ENCODE results near the gene TRMT6.

TRMT6 gene

GRCh38 chr20:5923493-5923892 is 26.8 kb downstream of the TRMT6 start:
- no peak overlapping the region for H3K4me3 ChIP-seq (ENCODE audit: low read depth in 1 of 2, low read length in 2 of 2)
- H3K27me3 ChIP-seq (ENCODE audit: low read depth, low read length), result no peaks in the 10 kb centered on the region
- H3K27ac ChIP-seq (ENCODE audit: low read length), result no peak overlapping the region

GRCh38 chr20:5920581-5920980 is 29.8 kb downstream of the TRMT6 start:
- Histone ChIP-seq H3K9me3 (ENCODE audit: control insufficient read depth in 1 of 2, low read length in 2 of 2) (no peaks in the 10 kb centered on the region), H3K27me3 (ENCODE audit: low read depth, low read length) (no peaks in the 10 kb centered on the region), H3K4me3 (ENCODE audit: low read depth in 1 of 2, low read length in 2 of 2) (no peak overlapping the region), H3K27ac (ENCODE audit: low read length) (no peak overlapping the region), H3K4me1 (ENCODE audit: control insufficient read depth in 1 of 2, insufficient read depth in 2 of 2, low read length in 2 of 2) (no peaks in the 10 kb centered on the region), H3K36me3 (ENCODE audit: control insufficient read depth in 1 of 2, insufficient read depth in 2 of 2, low read length in 2 of 2) (no peaks in the 10 kb centered on the region)

More at GRCh38 chr20:5923493-5923892, 26.8 kb downstream of the TRMT6 start:
- H3K9me3 ChIP-seq (ENCODE audit: control insufficient read depth in 1 of 2, low read length in 2 of 2), result no peaks in the 10 kb centered on the region
- H3K4me1 ChIP-seq (ENCODE audit: control insufficient read depth in 1 of 2, insufficient read depth in 2 of 2, low read length in 2 of 2), result no peaks in the 10 kb centered on the region
- no peaks in the 10 kb centered on the region for H3K36me3 ChIP-seq (ENCODE audit: control insufficient read depth in 1 of 2, insufficient read depth in 2 of 2, low read length in 2 of 2)

GRCh38 chr20:5919626-5920544 is 30.4 kb downstream of the TRMT6 start:
- Histone ChIP-seq H3K4me1 (ENCODE audit: control insufficient read depth in 1 of 2, insufficient read depth in 2 of 2, low read length in 2 of 2) (no peaks in the 10 kb centered on the region), H3K9me3 (ENCODE audit: control insufficient read depth in 1 of 2, low read length in 2 of 2) (no peaks in the 10 kb centered on the region), H3K4me3 (ENCODE audit: low read depth in 1 of 2, low read length in 2 of 2) (no peak overlapping the region), H3K36me3 (ENCODE audit: control insufficient read depth in 1 of 2, insufficient read depth in 2 of 2, low read length in 2 of 2) (no peaks in the 10 kb centered on the region), H3K27me3 (ENCODE audit: low read depth, low read length) (no peaks in the 10 kb centered on the region), H3K27ac (ENCODE audit: low read length) (no peak overlapping the region)

GRCh38 chr20:5918856-5919625 is 31.3 kb downstream of the TRMT6 start:
- H3K9me3 ChIP-seq (ENCODE audit: control insufficient read depth in 1 of 2, low read length in 2 of 2), result no peaks in the 10 kb centered on the region
- no peak overlapping the region for H3K4me3 ChIP-seq (ENCODE audit: low read depth in 1 of 2, low read length in 2 of 2)
- H3K27ac ChIP-seq (ENCODE audit: low read length), result no peak overlapping the region
- H3K36me3 ChIP-seq (ENCODE audit: control insufficient read depth in 1 of 2, insufficient read depth in 2 of 2, low read length in 2 of 2), result no peaks in the 10 kb centered on the region
- no peaks in the 10 kb centered on the region for H3K27me3 ChIP-seq (ENCODE audit: low read depth, low read length)
- H3K4me1 ChIP-seq (ENCODE audit: control insufficient read depth in 1 of 2, insufficient read depth in 2 of 2, low read length in 2 of 2), result no peaks in the 10 kb centered on the region

GRCh38 chr20:5914859-5915258 is 35.5 kb downstream of the TRMT6 start:
- Histone ChIP-seq H3K4me1 (ENCODE audit: control insufficient read depth in 1 of 2, insufficient read depth in 2 of 2, low read length in 2 of 2) (peaks cover 0 to 11% of the 10 kb centered on the region in 2 donors), H3K4me3 (ENCODE audit: low read depth in 1 of 2, low read length in 2 of 2) (no peak overlapping the region), H3K9me3 (ENCODE audit: control insufficient read depth in 1 of 2, low read length in 2 of 2) (no peaks in the 10 kb centered on the region), H3K27ac (ENCODE audit: low read length) (no peak overlapping the region), H3K27me3 (ENCODE audit: low read depth, low read length) (no peaks in the 10 kb centered on the region), H3K36me3 (ENCODE audit: control insufficient read depth in 1 of 2, insufficient read depth in 2 of 2, low read length in 2 of 2) (no peaks in the 10 kb centered on the region)

- no peak overlapping the region for H3K27ac ChIP-seq (ENCODE audit: low read length)
- peaks cover 0 to 11% of the 10 kb centered on the region in 2 donors for H3K4me1 ChIP-seq (ENCODE audit: control insufficient read depth in 1 of 2, insufficient read depth in 2 of 2, low read length in 2 of 2)
- no peaks in the 10 kb centered on the region for H3K27me3 ChIP-seq (ENCODE audit: low read depth, low read length)
- no peaks in the 10 kb centered on the region for H3K9me3 ChIP-seq (ENCODE audit: control insufficient read depth in 1 of 2, low read length in 2 of 2)
- H3K36me3 ChIP-seq (ENCODE audit: control insufficient read depth in 1 of 2, insufficient read depth in 2 of 2, low read length in 2 of 2), result no peaks in the 10 kb centered on the region
- no peak overlapping the region for H3K4me3 ChIP-seq (ENCODE audit: low read depth in 1 of 2, low read length in 2 of 2)
These were observed 37.2 kb downstream of the TRMT6 start for GRCh38 chr20:5913166-5913565.

GRCh38 chr20:5910186-5910585 is 40.1 kb downstream of the TRMT6 start:
- no peak overlapping the region for H3K27ac ChIP-seq (ENCODE audit: low read length)
- H3K9me3 ChIP-seq (ENCODE audit: control insufficient read depth in 1 of 2, low read length in 2 of 2), result no peaks in the 10 kb centered on the region
- peaks cover 0 to 11% of the 10 kb centered on the region in 2 donors for H3K4me1 ChIP-seq (ENCODE audit: control insufficient read depth in 1 of 2, insufficient read depth in 2 of 2, low read length in 2 of 2)
- no peak overlapping the region for H3K4me3 ChIP-seq (ENCODE audit: low read depth in 1 of 2, low read length in 2 of 2)
- no peaks in the 10 kb centered on the region for H3K27me3 ChIP-seq (ENCODE audit: low read depth, low read length)
- no peaks in the 10 kb centered on the region for H3K36me3 ChIP-seq (ENCODE audit: control insufficient read depth in 1 of 2, insufficient read depth in 2 of 2, low read length in 2 of 2)

- H3K27ac ChIP-seq (ENCODE audit: low read length), result no peak overlapping the region
- no peaks in the 10 kb centered on the region for H3K27me3 ChIP-seq (ENCODE audit: low read depth, low read length)
- H3K4me1 ChIP-seq (ENCODE audit: control insufficient read depth in 1 of 2, insufficient read depth in 2 of 2, low read length in 2 of 2), result peaks cover 0 to 11% of the 10 kb centered on the region in 2 donors
- no peak overlapping the region for H3K4me3 ChIP-seq (ENCODE audit: low read depth in 1 of 2, low read length in 2 of 2)
- no peaks in the 10 kb centered on the region for H3K9me3 ChIP-seq (ENCODE audit: control insufficient read depth in 1 of 2, low read length in 2 of 2)
- H3K36me3 ChIP-seq (ENCODE audit: control insufficient read depth in 1 of 2, insufficient read depth in 2 of 2, low read length in 2 of 2), result no peaks in the 10 kb centered on the region
These were observed 41.4 kb downstream of the TRMT6 start for GRCh38 chr20:5908981-5909380.

GRCh38 chr20:5900908-5901307 is 49.4 kb downstream of the TRMT6 start:
- Histone ChIP-seq H3K27me3 (ENCODE audit: low read depth, low read length) (no peaks in the 10 kb centered on the region), H3K36me3 (ENCODE audit: control insufficient read depth in 1 of 2, insufficient read depth in 2 of 2, low read length in 2 of 2) (no peaks in the 10 kb centered on the region), H3K9me3 (ENCODE audit: control insufficient read depth in 1 of 2, low read length in 2 of 2) (no peaks in the 10 kb centered on the region), H3K4me1 (ENCODE audit: control insufficient read depth in 1 of 2, insufficient read depth in 2 of 2, low read length in 2 of 2) (no peaks in the 10 kb centered on the region), H3K4me3 (ENCODE audit: low read depth in 1 of 2, low read length in 2 of 2) (no peak overlapping the region), H3K27ac (ENCODE audit: low read length) (no peak overlapping the region)

GRCh38 chr20:5899444-5899843 is 50.9 kb downstream of the TRMT6 start:
- H3K36me3 ChIP-seq (ENCODE audit: control insufficient read depth in 1 of 2, insufficient read depth in 2 of 2, low read length in 2 of 2), result no peaks in the 10 kb centered on the region
- no peak overlapping the region for H3K4me3 ChIP-seq (ENCODE audit: low read depth in 1 of 2, low read length in 2 of 2)
- no peak overlapping the region for H3K27ac ChIP-seq (ENCODE audit: low read length)
- H3K27me3 ChIP-seq (ENCODE audit: low read depth, low read length), result no peaks in the 10 kb centered on the region
- H3K9me3 ChIP-seq (ENCODE audit: control insufficient read depth in 1 of 2, low read length in 2 of 2), result no peaks in the 10 kb centered on the region
- H3K4me1 ChIP-seq (ENCODE audit: control insufficient read depth in 1 of 2, insufficient read depth in 2 of 2, low read length in 2 of 2), result no peaks in the 10 kb centered on the region

GRCh38 chr20:5895626-5896025 is 54.7 kb downstream of the TRMT6 start:
- Histone ChIP-seq H3K4me3 (ENCODE audit: low read depth in 1 of 2, low read length in 2 of 2) (no peak overlapping the region), H3K27ac (ENCODE audit: low read length) (no peak overlapping the region), H3K9me3 (ENCODE audit: control insufficient read depth in 1 of 2, low read length in 2 of 2) (no peaks in the 10 kb centered on the region), H3K27me3 (ENCODE audit: low read depth, low read length) (no peaks in the 10 kb centered on the region), H3K36me3 (ENCODE audit: control insufficient read depth in 1 of 2, insufficient read depth in 2 of 2, low read length in 2 of 2) (no peaks in the 10 kb centered on the region), H3K4me1 (ENCODE audit: control insufficient read depth in 1 of 2, insufficient read depth in 2 of 2, low read length in 2 of 2) (no peaks in the 10 kb centered on the region)

All from muscle layer of duodenum (tissue), 2 donors.